GM23248 (cell line): ENCODE data around the gene SPTB. TPM values are rescaled to one million over a fixed set of nuclear protein-coding genes. Genes with fewer than 3 reads are reported as not detected.

Experiments
- DNase-seq: peaks from one replicate; pipeline ENCODE4 v3.0.0-alpha.2; 2015
- H2AFZ ChIP-seq: fragments of 200-600 bp; sonication (generic); 2 replicates; pipeline ENCODE4 v1.6.1; 2016; ENCODE audit warnings: antibody characterized with exemption
- H3F3A ChIP-seq: fragments of 200-600 bp; sonication (generic); 2 replicates; pipeline ENCODE4 v1.6.1; 2016; ENCODE audit warnings: mild to moderate bottlenecking, antibody characterized with exemption, mixed run types; ENCODE audit not compliant: insufficient read depth
- H3K27ac ChIP-seq: fragments of 200-600 bp; sonication (generic); 2 replicates; pipeline ENCODE4 v1.5.1; 2016; ENCODE audit warnings: mild to moderate bottlenecking
- H3K27me3 ChIP-seq: fragments of 200-600 bp; sonication (generic); replicated peaks from 2 replicates; pipeline ENCODE4 v1.6.1; 2016; ENCODE audit warnings: mild to moderate bottlenecking; ENCODE audit not compliant: insufficient read depth
- H3K36me3 ChIP-seq: fragments of 200-600 bp; sonication (generic); 2 replicates; pipeline ENCODE4 v1.6.1; 2016; ENCODE audit warnings: low read depth, mild to moderate bottlenecking
- H3K4me1 ChIP-seq: fragments of 200-600 bp; sonication (generic); 2 replicates; pipeline ENCODE4 v1.6.1; 2016; ENCODE audit warnings: mild to moderate bottlenecking; ENCODE audit not compliant: insufficient read depth
- H3K4me2 ChIP-seq: fragments of 200-600 bp; sonication (generic); one replicate; pipeline ENCODE4 v1.6.1; 2016; ENCODE audit warnings: mild to moderate bottlenecking; ENCODE audit not compliant: unreplicated experiment
- H3K4me3 ChIP-seq: fragments of 200-600 bp; sonication (generic); 2 replicates; pipeline ENCODE4 v1.5.1; 2016; ENCODE audit warnings: mild to moderate bottlenecking
- H3K79me2 ChIP-seq: fragments of 200-600 bp; sonication (generic); 2 replicates; pipeline ENCODE4 v1.6.1; 2016; ENCODE audit warnings: mild to moderate bottlenecking; ENCODE audit not compliant: insufficient read depth
- H3K9ac ChIP-seq: fragments of 200-600 bp; sonication (generic); 2 replicates; pipeline ENCODE4 v1.6.1; 2016; ENCODE audit warnings: mild to moderate bottlenecking
- H3K9me2 ChIP-seq: fragments of 200-600 bp; sonication (generic); 2 replicates; pipeline ENCODE4 v1.6.1; 2016; ENCODE audit warnings: mixed run types, mild to moderate bottlenecking, moderate library complexity; ENCODE audit not compliant: insufficient read depth
- H3K9me3 ChIP-seq: fragments of 200-600 bp; sonication (generic); one replicate; pipeline ENCODE4 v1.6.1; 2017; ENCODE audit warnings: low read depth
- H4K20me1 ChIP-seq: fragments of 200-600 bp; sonication (generic); 2 replicates; pipeline ENCODE4 v1.6.0; 2016; ENCODE audit not compliant: insufficient read depth
- EZH2 ChIP-seq: fragments of 200-600 bp; sonication (generic); IDR thresholded peaks from 2 replicates; pipeline ENCODE4 v1.6.1; 2018; ENCODE audit warnings: antibody characterized with exemption, mild to moderate bottlenecking; ENCODE audit not compliant: insufficient read depth, poor library complexity, severe bottlenecking
- EZH2phosphoT487 ChIP-seq: fragments of 200-600 bp; sonication (generic); IDR thresholded peaks from 2 replicates; pipeline ENCODE4 v1.6.1; 2018; ENCODE audit warnings: antibody characterized with exemption, moderate library complexity, mild to moderate bottlenecking, low read depth; ENCODE audit not compliant: insufficient read depth
- WGBS, 2 experiments: methylation state at CpG; one replicate each; pipeline ENCODE4 v1.1.6; 2015 to 2017; ENCODE audit warnings: low lambda C conversion rate in 2 of 2, low coverage in 1 of 2; ENCODE audit errors: missing lambda C conversion rate in 2 of 2; 5-methylcytosine and 5-hydroxymethylcytosine counted together
- in situ Hi-C: fragments of 300-500 bp; cut with MboI; formaldehyde crosslinking; loops from 2 replicates; pipeline ENCODE4 v1.15.0; 2020
- polyA plus RNA-seq: library from polyadenylated mRNA; unstranded; fragments of >200 nt; fragmentation: Nextera tagmentation; extraction: Ambion mirVana; gene quantifications from 2 replicates; pipeline ENCODE4 v1.2.1, GENCODE V29; 2016
- total RNA-seq: library from RNA; depleted of rRNA; stranded (reverse); fragments of >200 nt; shearing (Covaris generic); gene quantifications from 2 replicates; pipeline ENCODE4 v1.2.3, GENCODE V29; 2014

Gene SPTB
- total and polyA plus RNA-seq, 2 experiments from 2014 or later: 0.06 to 0.11 TPM

- Histone ChIP-seq H4K20me1 (no peaks in the 10 kb centered on the region), H3K4me2 (no peak overlapping the region), H3K9ac (no peak overlapping the region), H3K27me3 (no peaks in the 10 kb centered on the region), H3K4me1 (peaks cover 6% of the 10 kb centered on the region), H3K9me2 (no peaks in the 10 kb centered on the region), H3K27ac (no peak overlapping the region), H3K9me3 (no peaks in the 10 kb centered on the region), H3K79me2 (no peaks in the 10 kb centered on the region; the same call in 1 of the 2 replicates), H3K36me3 (peaks cover 5% of the 10 kb centered on the region; the same call in 1 of the 2 replicates), H3K4me3 (no peak overlapping the region), H3F3A (no peaks in the 10 kb centered on the region), H2AFZ (no peak overlapping the region)
- no peak for DNase-seq
- 60 to 62% methylated on average over 4 of the region's 4 CpGs for WGBS, 2 experiments
- in situ Hi-C loops: no loop called here
- TF ChIP-seq EZH2phosphoT487 (no peak), EZH2 (no peak)
Measured at GRCh38 chr14:64715146-64715627, 164.5 kb downstream of the SPTB start.

DNA sequence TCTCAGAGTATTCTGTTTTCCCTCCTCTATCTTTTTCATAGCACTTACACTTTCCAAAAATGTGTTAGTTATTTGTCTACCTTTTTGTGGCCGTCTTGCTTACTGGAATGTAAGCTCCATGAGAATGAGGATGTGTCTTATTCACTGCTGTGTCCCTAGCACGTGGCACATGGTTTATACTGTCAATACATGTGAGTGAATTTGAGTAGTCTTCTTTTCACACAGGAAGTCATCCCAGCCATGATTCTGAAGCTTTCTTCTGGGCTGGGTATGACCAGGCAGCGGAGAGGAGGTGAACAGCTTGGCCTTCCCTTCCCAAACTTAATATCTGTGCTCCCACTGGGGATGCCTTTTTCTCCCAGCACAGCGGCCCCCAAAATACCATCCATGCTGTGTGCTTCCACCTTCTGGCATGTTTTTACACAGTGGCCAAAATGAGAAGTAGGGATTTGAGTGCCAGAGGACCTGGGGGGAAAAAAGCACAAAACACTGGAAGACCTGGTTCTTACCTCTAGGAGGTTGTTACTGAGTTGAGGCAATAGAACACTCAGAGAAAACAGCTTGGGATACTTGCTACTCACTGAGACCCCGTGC lies 165.2 kb downstream of the SPTB start:
- H3K27ac ChIP-seq: no peak overlapping the region
- H2AFZ ChIP-seq: no peak overlapping the region
- in situ Hi-C loops: no loop called here
- H3K4me3 ChIP-seq: no peak overlapping the region
- no peak for DNase-seq
- WGBS, 2 experiments: 80 to 89% methylated on average over 5 of the region's 5 CpGs
- no peaks in the 10 kb centered on the region for H3K4me1 ChIP-seq
- H3K4me2 ChIP-seq: no peak overlapping the region
- no peaks in the 10 kb centered on the region for H3K9me3 ChIP-seq
- H3K79me2 ChIP-seq: no peaks in the 10 kb centered on the region; the same call in 1 of the 2 replicates
- TF ChIP-seq EZH2: no peak
- no peak for TF ChIP-seq EZH2phosphoT487
- H3F3A ChIP-seq: no peaks in the 10 kb centered on the region
- H3K27me3 ChIP-seq: no peaks in the 10 kb centered on the region
- no peaks in the 10 kb centered on the region for H3K9me2 ChIP-seq
- no peaks in the 10 kb centered on the region for H4K20me1 ChIP-seq
- peaks cover 5% of the 10 kb centered on the region; the same call in 1 of the 2 replicates for H3K36me3 ChIP-seq
- no peak overlapping the region for H3K9ac ChIP-seq

GRCh38 chr14:64713677-64714076 lies 166.0 kb downstream of the SPTB start:
- no peak overlapping the region for H3K9ac ChIP-seq
- H3K27ac ChIP-seq: no peak overlapping the region
- no peaks in the 10 kb centered on the region for H3K27me3 ChIP-seq
- no peaks in the 10 kb centered on the region for H3K9me3 ChIP-seq
- in situ Hi-C loops: no loop called here
- no peaks in the 10 kb centered on the region for H3F3A ChIP-seq
- TF ChIP-seq EZH2phosphoT487: no peak
- TF ChIP-seq EZH2: no peak
- DNase-seq: no peak
- peaks cover 5% of the 10 kb centered on the region; the same call in 1 of the 2 replicates for H3K36me3 ChIP-seq
- H3K4me2 ChIP-seq: no peak overlapping the region
- no peaks in the 10 kb centered on the region for H3K9me2 ChIP-seq
- H3K79me2 ChIP-seq: no peaks in the 10 kb centered on the region; the same call in 1 of the 2 replicates
- H3K4me3 ChIP-seq: no peak overlapping the region
- no peak overlapping the region for H2AFZ ChIP-seq
- H3K4me1 ChIP-seq: no peaks in the 10 kb centered on the region
- H4K20me1 ChIP-seq: no peaks in the 10 kb centered on the region

- no peaks in the 10 kb centered on the region for H4K20me1 ChIP-seq
- no peaks in the 10 kb centered on the region for H3K27me3 ChIP-seq
- no peak overlapping the region for H3K9ac ChIP-seq
- H2AFZ ChIP-seq: no peak overlapping the region
- H3K4me3 ChIP-seq: no peak overlapping the region
- peaks cover 3% of the 10 kb centered on the region; the same call in 1 of the 2 replicates for H3F3A ChIP-seq
- H3K4me1 ChIP-seq: peaks cover 10% of the 10 kb centered on the region
- in situ Hi-C loops: no loop called here
- no peak overlapping the region for H3K4me2 ChIP-seq
- no peak for TF ChIP-seq EZH2phosphoT487
- TF ChIP-seq EZH2: no peak
- 32 to 35% methylated on average over 5 of the region's 5 CpGs for WGBS, 2 experiments
- no peak overlapping the region for H3K27ac ChIP-seq
- H3K9me3 ChIP-seq: no peaks in the 10 kb centered on the region
- no peak for DNase-seq
- no peaks in the 10 kb centered on the region for H3K9me2 ChIP-seq
- H3K79me2 ChIP-seq: no peaks in the 10 kb centered on the region; the same call in 1 of the 2 replicates
- H3K36me3 ChIP-seq: peaks cover 5% of the 10 kb centered on the region; the same call in 1 of the 2 replicates
Measured at GRCh38 chr14:64711039-64711438, 168.7 kb downstream of the SPTB start.
